Measurements from ENCODE around the gene ID1. TPM values are rescaled to one million over a fixed set of nuclear protein-coding genes. Genes with fewer than 3 reads are reported as not detected.

ID1 gene
- total and polyA plus RNA-seq, 10 of the 15 experiments (the other 5 are each of a cell fraction or from before 2014, with no cell fraction given) = 0.09 to 1.3 (median 0.47) TPM; not detected in 2

- H3K36me3 ChIP-seq (ENCODE audit: control insufficient read depth in 2 of 2, insufficient read depth in 2 of 2, low read length in 1 of 2) = no peaks in the 10 kb centered on the region
- no peak for ATAC-seq
- ChIA-PET SMC1A (ENCODE audit: uncharacterized antibody, unreplicated experiment) (interaction anchor here (0.6 to 1.0 kb wide), 2 partner anchors 10 to 40 kb away, joined by 3 to 6 read pairs; no protein-coding TSS in a partner anchor), RAD21 (ENCODE audit: unreplicated experiment) (interaction anchor here (1.2 to 1.9 kb wide), 2 partner anchors 29 to 33 kb away, joined by 4 to 8 read pairs; no protein-coding TSS in a partner anchor), POLR2A (interaction anchor here (1.7 kb wide), 1 partner anchor 9 kb away, joined by 6 read pairs; no protein-coding TSS in a partner anchor), CTCF (interaction anchor here (1.2 to 18.6 kb wide), 4 partner anchors 10 to 38 kb away, joined by 4 to 958 read pairs (median 25); no protein-coding TSS in a partner anchor)
- H3K79me2 ChIP-seq (ENCODE audit: control insufficient read depth, insufficient read depth, low read length) = no peaks in the 10 kb centered on the region
- no peaks in the 10 kb centered on the region; the same call in 2 of the 3 replicates for H3K9me3 ChIP-seq (replicated peaks; ENCODE audit: control insufficient read depth, insufficient read depth, low read length)
- H3K9ac ChIP-seq (ENCODE audit: control insufficient read depth, insufficient read depth, low read length) = no peak overlapping the region
- H3K27me3 ChIP-seq (replicated peaks in 1 of 2; ENCODE audit: control insufficient read depth in 2 of 2, insufficient read depth in 2 of 2, low read length in 1 of 2) = peaks cover 10 to 13% of the 10 kb centered on the region in 2 experiments
- intact Hi-C loops (cut with micrococcal nuclease; ENCODE audit: unreplicated experiment) (no loop called here), in situ Hi-C loops (cut with MboI) (no loop called here)
- WGBS (ENCODE audit: insufficient coverage, insufficient replicate concordance, low lambda C conversion rate, missing lambda C conversion rate) = 0% methylated on average over 4 of the region's 4 CpGs
- DNase-seq (ENCODE audit: low read depth, low spot score) = no peak
- H3K4me2 ChIP-seq (ENCODE audit: control insufficient read depth, insufficient read depth) = peak overlapping the region; percentile 40
- no peak for FAIRE-seq
- no peak overlapping the region for H3K27ac ChIP-seq (ENCODE audit: control insufficient read depth, insufficient read depth)
- H3K4me1 ChIP-seq (ENCODE audit: control insufficient read depth, insufficient read depth, low read length) = peaks cover 21% of the 10 kb centered on the region
- no TSS peak for BruUV-seq (replicated peaks)
- no peak overlapping the region for H3K4me3 ChIP-seq
- H4K20me1 ChIP-seq (ENCODE audit: control insufficient read depth, insufficient read depth) = no peaks in the 10 kb centered on the region
- H2AFZ ChIP-seq (ENCODE audit: control insufficient read depth, low read depth, low read length) = no peak overlapping the region
- TF ChIP-seq, protein P1, sequence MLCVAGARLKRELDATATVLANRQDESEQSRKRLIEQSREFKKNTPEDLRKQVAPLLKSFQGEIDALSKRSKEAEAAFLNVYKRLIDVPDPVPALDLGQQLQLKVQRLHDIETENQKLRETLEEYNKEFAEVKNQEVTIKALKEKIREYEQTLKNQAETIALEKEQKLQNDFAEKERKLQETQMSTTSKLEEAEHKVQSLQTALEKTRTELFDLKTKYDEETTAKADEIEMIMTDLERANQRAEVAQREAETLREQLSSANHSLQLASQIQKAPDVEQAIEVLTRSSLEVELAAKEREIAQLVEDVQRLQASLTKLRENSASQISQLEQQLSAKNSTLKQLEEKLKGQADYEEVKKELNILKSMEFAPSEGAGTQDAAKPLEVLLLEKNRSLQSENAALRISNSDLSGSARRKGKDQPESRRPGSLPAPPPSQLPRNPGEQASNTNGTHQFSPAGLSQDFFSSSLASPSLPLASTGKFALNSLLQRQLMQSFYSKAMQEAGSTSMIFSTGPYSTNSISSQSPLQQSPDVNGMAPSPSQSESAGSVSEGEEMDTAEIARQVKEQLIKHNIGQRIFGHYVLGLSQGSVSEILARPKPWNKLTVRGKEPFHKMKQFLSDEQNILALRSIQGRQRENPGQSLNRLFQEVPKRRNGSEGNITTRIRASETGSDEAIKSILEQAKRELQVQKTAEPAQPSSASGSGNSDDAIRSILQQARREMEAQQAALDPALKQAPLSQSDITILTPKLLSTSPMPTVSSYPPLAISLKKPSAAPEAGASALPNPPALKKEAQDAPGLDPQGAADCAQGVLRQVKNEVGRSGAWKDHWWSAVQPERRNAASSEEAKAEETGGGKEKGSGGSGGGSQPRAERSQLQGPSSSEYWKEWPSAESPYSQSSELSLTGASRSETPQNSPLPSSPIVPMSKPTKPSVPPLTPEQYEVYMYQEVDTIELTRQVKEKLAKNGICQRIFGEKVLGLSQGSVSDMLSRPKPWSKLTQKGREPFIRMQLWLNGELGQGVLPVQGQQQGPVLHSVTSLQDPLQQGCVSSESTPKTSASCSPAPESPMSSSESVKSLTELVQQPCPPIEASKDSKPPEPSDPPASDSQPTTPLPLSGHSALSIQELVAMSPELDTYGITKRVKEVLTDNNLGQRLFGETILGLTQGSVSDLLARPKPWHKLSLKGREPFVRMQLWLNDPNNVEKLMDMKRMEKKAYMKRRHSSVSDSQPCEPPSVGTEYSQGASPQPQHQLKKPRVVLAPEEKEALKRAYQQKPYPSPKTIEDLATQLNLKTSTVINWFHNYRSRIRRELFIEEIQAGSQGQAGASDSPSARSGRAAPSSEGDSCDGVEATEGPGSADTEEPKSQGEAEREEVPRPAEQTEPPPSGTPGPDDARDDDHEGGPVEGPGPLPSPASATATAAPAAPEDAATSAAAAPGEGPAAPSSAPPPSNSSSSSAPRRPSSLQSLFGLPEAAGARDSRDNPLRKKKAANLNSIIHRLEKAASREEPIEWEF (IDR thresholded peaks at IDR 0.05; ENCODE audit: insufficient replicate concordance, low read depth, low read length) = no peak
- TF ChIP-seq HSF1 (IDR thresholded peaks at IDR 0.05; ENCODE audit: low read depth, low read length) (no peak), RCOR1 (conservative IDR thresholded peaks at IDR 0.05; ENCODE audit: low read depth, low read length) (no peak), HDAC2 (IDR thresholded peaks at IDR 0.05) (no peak), MXI1 (IDR thresholded peaks at IDR 0.05; ENCODE audit: low read depth, low read length) (no peak), DPF2 (IDR thresholded peaks at IDR 0.05) (no peak), ASH2L (IDR thresholded peaks at IDR 0.05; ENCODE audit: borderline replicate concordance, low read depth) (no peak), YY1 (IDR thresholded peaks at IDR 0.05; ENCODE audit: low read depth, low read length) (no peak), ESRRA (IDR thresholded peaks at IDR 0.05; ENCODE audit: low read length) (no peak), ELK1 (IDR thresholded peaks at IDR 0.05; ENCODE audit: low read depth, low read length) (no peak), TCF3 (IDR thresholded peaks at IDR 0.05; ENCODE audit: borderline replicate concordance, insufficient read depth, low read depth, low read length) (no peak)
- TF ChIP-seq, protein P2, sequence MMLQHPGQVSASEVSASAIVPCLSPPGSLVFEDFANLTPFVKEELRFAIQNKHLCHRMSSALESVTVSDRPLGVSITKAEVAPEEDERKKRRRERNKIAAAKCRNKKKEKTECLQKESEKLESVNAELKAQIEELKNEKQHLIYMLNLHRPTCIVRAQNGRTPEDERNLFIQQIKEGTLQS (IDR thresholded peaks at IDR 0.05; ENCODE audit: borderline replicate concordance, extremely low read depth, low read depth, low read length) = no peak
- TF ChIP-seq, protein P3, sequence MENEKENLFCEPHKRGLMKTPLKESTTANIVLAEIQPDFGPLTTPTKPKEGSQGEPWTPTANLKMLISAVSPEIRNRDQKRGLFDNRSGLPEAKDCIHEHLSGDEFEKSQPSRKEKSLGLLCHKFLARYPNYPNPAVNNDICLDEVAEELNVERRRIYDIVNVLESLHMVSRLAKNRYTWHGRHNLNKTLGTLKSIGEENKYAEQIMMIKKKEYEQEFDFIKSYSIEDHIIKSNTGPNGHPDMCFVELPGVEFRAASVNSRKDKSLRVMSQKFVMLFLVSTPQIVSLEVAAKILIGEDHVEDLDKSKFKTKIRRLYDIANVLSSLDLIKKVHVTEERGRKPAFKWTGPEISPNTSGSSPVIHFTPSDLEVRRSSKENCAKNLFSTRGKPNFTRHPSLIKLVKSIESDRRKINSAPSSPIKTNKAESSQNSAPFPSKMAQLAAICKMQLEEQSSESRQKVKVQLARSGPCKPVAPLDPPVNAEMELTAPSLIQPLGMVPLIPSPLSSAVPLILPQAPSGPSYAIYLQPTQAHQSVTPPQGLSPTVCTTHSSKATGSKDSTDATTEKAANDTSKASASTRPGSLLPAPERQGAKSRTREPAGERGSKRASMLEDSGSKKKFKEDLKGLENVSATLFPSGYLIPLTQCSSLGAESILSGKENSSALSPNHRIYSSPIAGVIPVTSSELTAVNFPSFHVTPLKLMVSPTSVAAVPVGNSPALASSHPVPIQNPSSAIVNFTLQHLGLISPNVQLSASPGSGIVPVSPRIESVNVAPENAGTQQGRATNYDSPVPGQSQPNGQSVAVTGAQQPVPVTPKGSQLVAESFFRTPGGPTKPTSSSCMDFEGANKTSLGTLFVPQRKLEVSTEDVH (IDR thresholded peaks at IDR 0.05; ENCODE audit: low read depth, partially characterized antibody) = no peak
Measured at GRCh38 chr20:31602431-31602778, 2.7 kb upstream of the ID1 start.
